GM18508 (cell line): ENCODE results near the gene SFMBT1.

Experiments
- ATAC-seq: cut with Tn5 transposase; IDR thresholded peaks from one replicate; pipeline ENCODE4 v1.9.1; 2021; ENCODE audit warnings: moderate number of reproducible peaks; ENCODE audit not compliant: insufficient read depth, unreplicated experiment

The SFMBT1 gene

GRCh38 chr3:53045518-53046170, at the start of gene SFMBT1:
Gene SFMBT1 (minus strand): TSS chr3:53046073. CDS start chr3:52969128, 76,945 bp downstream.
- ATAC-seq, result no peak

- ATAC-seq, result no peak
Observed at GRCh38 chr3:53092942-53093341, 47.1 kb upstream of the SFMBT1 start.

GRCh38 chr3:53092216-53092615, 46.3 kb upstream of the SFMBT1 start:
- ATAC-seq, result no peak

GRCh38 chr3:53091011-53091410, 45.1 kb upstream of the SFMBT1 start:
- no peak for ATAC-seq

- no peak for ATAC-seq
Observed at GRCh38 chr3:53089511-53089910, 43.6 kb upstream of the SFMBT1 start.

- no peak for ATAC-seq
Observed at GRCh38 chr3:53085476-53085875, 39.6 kb upstream of the SFMBT1 start.

- ATAC-seq, result no peak
Observed at GRCh38 chr3:53084310-53085001, 38.6 kb upstream of the SFMBT1 start.

GRCh38 chr3:53083949-53084309, 38.1 kb upstream of the SFMBT1 start:
- no peak for ATAC-seq

GRCh38 chr3:53083521-53083920, 37.6 kb upstream of the SFMBT1 start:
- no peak for ATAC-seq

GRCh38 chr3:53082736-53083135, 36.9 kb upstream of the SFMBT1 start:
- ATAC-seq, result no peak

- ATAC-seq, result no peak
Observed at GRCh38 chr3:53081318-53081717, 35.4 kb upstream of the SFMBT1 start.

GRCh38 chr3:53080612-53081205, 34.8 kb upstream of the SFMBT1 start:
- no peak for ATAC-seq

GRCh38 chr3:53079791-53080555, 34.1 kb upstream of the SFMBT1 start:
- ATAC-seq, result no peak

GRCh38 chr3:53079147-53079546, 33.3 kb upstream of the SFMBT1 start:
- no peak for ATAC-seq

- no peak for ATAC-seq
Observed at GRCh38 chr3:53078656-53079055, 32.8 kb upstream of the SFMBT1 start.

GRCh38 chr3:53077476-53078220, 31.8 kb upstream of the SFMBT1 start:
- no peak for ATAC-seq

GRCh38 chr3:53075743-53076140, 29.9 kb upstream of the SFMBT1 start:
- no peak for ATAC-seq

GRCh38 chr3:53074761-53075742, 29.2 kb upstream of the SFMBT1 start:
- no peak for ATAC-seq

GRCh38 chr3:53074366-53074696, 28.5 kb upstream of the SFMBT1 start:
- ATAC-seq, result no peak
